ENCODE measurements around the gene EIF4E3.

Gene EIF4E3

GRCh38 chr3:71676931-71677330 lies 48.3 kb downstream of the EIF4E3 start:
- Histone ChIP-seq H3K27me3 (ENCODE audit: insufficient read depth, low read depth) (no peaks in the 10 kb centered on the region), H3K4me1 (ENCODE audit: low read depth, poor library complexity, severe bottlenecking) (no peaks in the 10 kb centered on the region), H3K27ac (no peak overlapping the region), H3K9ac (no peak overlapping the region), H4K20me1 (ENCODE audit: insufficient read depth) (no peaks in the 10 kb centered on the region), H3K4me2 (no peak overlapping the region), H3K79me2 (ENCODE audit: insufficient read depth, low read depth) (no peaks in the 10 kb centered on the region), H3K4me3 (IDR thresholded peaks at IDR 0.05; ENCODE audit: insufficient read depth, low read depth, low read length) (no peak overlapping the region), H2AFZ (ENCODE audit: low read depth) (no peak overlapping the region), H3K36me3 (ENCODE audit: insufficient read depth) (no peaks in the 10 kb centered on the region)
- TF ChIP-seq, protein P1, sequence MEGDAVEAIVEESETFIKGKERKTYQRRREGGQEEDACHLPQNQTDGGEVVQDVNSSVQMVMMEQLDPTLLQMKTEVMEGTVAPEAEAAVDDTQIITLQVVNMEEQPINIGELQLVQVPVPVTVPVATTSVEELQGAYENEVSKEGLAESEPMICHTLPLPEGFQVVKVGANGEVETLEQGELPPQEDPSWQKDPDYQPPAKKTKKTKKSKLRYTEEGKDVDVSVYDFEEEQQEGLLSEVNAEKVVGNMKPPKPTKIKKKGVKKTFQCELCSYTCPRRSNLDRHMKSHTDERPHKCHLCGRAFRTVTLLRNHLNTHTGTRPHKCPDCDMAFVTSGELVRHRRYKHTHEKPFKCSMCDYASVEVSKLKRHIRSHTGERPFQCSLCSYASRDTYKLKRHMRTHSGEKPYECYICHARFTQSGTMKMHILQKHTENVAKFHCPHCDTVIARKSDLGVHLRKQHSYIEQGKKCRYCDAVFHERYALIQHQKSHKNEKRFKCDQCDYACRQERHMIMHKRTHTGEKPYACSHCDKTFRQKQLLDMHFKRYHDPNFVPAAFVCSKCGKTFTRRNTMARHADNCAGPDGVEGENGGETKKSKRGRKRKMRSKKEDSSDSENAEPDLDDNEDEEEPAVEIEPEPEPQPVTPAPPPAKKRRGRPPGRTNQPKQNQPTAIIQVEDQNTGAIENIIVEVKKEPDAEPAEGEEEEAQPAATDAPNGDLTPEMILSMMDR (conservative IDR thresholded peaks at IDR 0.05; ENCODE audit: low read depth, low read length), result no peak

- Histone ChIP-seq H3K36me3 (ENCODE audit: insufficient read depth) (no peaks in the 10 kb centered on the region), H3K4me1 (ENCODE audit: low read depth, poor library complexity, severe bottlenecking) (no peaks in the 10 kb centered on the region), H3K9ac (no peak overlapping the region), H3K4me3 (IDR thresholded peaks at IDR 0.05; ENCODE audit: insufficient read depth, low read depth, low read length) (no peak overlapping the region), H3K27me3 (ENCODE audit: insufficient read depth, low read depth) (no peaks in the 10 kb centered on the region), H3K4me2 (no peak overlapping the region), H3K27ac (no peak overlapping the region), H4K20me1 (ENCODE audit: insufficient read depth) (no peaks in the 10 kb centered on the region), H2AFZ (ENCODE audit: low read depth) (no peak overlapping the region), H3K79me2 (ENCODE audit: insufficient read depth, low read depth) (no peaks in the 10 kb centered on the region)
- TF ChIP-seq, protein P1 (conservative IDR thresholded peaks at IDR 0.05; ENCODE audit: low read depth, low read length), result no peak
Measured at GRCh38 chr3:71673486-71673885, 51.7 kb downstream of the EIF4E3 start.

DNA sequence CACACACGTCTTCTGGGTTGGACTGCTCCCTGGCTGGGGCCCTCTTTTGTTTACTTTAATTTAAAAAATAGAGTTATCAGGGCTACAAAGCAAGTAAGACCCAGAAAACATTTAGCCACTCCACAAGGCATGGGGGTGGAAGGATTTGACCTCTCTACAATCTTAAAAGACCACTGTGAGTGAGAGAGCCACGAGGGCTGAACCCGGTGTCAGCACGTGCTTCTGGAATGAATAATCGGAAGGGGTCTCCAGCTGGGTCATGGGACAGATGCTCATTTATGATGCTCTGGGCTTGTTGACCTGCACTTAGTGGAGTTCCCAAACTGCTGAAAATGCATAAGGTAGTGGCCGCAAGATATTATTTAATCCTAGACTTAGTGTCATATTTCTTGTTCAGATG lies 52.4 kb downstream of the EIF4E3 start:
- H3K27me3 ChIP-seq (ENCODE audit: insufficient read depth, low read depth), result no peaks in the 10 kb centered on the region
- no peak overlapping the region for H3K4me3 ChIP-seq (IDR thresholded peaks at IDR 0.05; ENCODE audit: insufficient read depth, low read depth, low read length)
- H3K4me2 ChIP-seq, result no peak overlapping the region
- no peak overlapping the region for H3K9ac ChIP-seq
- no peaks in the 10 kb centered on the region for H3K4me1 ChIP-seq (ENCODE audit: low read depth, poor library complexity, severe bottlenecking)
- H3K36me3 ChIP-seq (ENCODE audit: insufficient read depth), result no peaks in the 10 kb centered on the region
- no peaks in the 10 kb centered on the region for H4K20me1 ChIP-seq (ENCODE audit: insufficient read depth)
- no peaks in the 10 kb centered on the region for H3K79me2 ChIP-seq (ENCODE audit: insufficient read depth, low read depth)
- TF ChIP-seq, protein P1 (conservative IDR thresholded peaks at IDR 0.05; ENCODE audit: low read depth, low read length), result no peak
- no peak overlapping the region for H2AFZ ChIP-seq (ENCODE audit: low read depth)
- no peak overlapping the region for H3K27ac ChIP-seq

DNA sequence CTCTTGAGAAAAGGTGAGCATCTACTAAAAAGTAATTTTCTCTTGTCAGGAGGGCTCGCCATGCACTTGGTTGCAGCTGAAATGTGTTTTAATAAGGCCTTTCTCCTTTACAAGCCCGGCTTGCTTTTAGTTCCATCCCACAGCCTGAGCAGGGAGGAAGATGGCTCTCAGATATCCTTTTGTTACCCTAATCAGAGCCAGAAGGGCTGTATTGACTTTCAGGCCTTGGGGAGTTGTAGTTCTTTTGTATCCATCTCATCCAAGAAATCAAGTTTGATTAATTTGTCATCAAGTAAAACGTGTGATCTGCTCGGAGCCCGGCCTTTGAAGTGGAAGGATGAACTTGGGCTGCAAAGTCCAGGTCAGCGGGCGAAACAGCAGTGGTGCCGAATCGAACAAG lies 52.9 kb downstream of the EIF4E3 start:
- H2AFZ ChIP-seq (ENCODE audit: low read depth), result no peak overlapping the region
- H3K4me2 ChIP-seq, result no peak overlapping the region
- H3K79me2 ChIP-seq (ENCODE audit: insufficient read depth, low read depth), result no peaks in the 10 kb centered on the region
- no peaks in the 10 kb centered on the region for H3K36me3 ChIP-seq (ENCODE audit: insufficient read depth)
- no peaks in the 10 kb centered on the region for H4K20me1 ChIP-seq (ENCODE audit: insufficient read depth)
- H3K4me3 ChIP-seq (IDR thresholded peaks at IDR 0.05; ENCODE audit: insufficient read depth, low read depth, low read length), result no peak overlapping the region
- H3K9ac ChIP-seq, result no peak overlapping the region
- H3K27ac ChIP-seq, result no peak overlapping the region
- no peaks in the 10 kb centered on the region for H3K27me3 ChIP-seq (ENCODE audit: insufficient read depth, low read depth)
- no peaks in the 10 kb centered on the region for H3K4me1 ChIP-seq (ENCODE audit: low read depth, poor library complexity, severe bottlenecking)
- TF ChIP-seq, protein P1 (conservative IDR thresholded peaks at IDR 0.05; ENCODE audit: low read depth, low read length), result no peak

All from KMS-11 (cell line).